ENCODE measurements around the gene CCDC90B.
A peak's percentile ranks its signal among the peaks of the same experiment; 100 is the strongest.

CCDC90B gene, protein sequence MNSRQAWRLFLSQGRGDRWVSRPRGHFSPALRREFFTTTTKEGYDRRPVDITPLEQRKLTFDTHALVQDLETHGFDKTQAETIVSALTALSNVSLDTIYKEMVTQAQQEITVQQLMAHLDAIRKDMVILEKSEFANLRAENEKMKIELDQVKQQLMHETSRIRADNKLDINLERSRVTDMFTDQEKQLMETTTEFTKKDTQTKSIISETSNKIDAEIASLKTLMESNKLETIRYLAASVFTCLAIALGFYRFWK

DNA sequence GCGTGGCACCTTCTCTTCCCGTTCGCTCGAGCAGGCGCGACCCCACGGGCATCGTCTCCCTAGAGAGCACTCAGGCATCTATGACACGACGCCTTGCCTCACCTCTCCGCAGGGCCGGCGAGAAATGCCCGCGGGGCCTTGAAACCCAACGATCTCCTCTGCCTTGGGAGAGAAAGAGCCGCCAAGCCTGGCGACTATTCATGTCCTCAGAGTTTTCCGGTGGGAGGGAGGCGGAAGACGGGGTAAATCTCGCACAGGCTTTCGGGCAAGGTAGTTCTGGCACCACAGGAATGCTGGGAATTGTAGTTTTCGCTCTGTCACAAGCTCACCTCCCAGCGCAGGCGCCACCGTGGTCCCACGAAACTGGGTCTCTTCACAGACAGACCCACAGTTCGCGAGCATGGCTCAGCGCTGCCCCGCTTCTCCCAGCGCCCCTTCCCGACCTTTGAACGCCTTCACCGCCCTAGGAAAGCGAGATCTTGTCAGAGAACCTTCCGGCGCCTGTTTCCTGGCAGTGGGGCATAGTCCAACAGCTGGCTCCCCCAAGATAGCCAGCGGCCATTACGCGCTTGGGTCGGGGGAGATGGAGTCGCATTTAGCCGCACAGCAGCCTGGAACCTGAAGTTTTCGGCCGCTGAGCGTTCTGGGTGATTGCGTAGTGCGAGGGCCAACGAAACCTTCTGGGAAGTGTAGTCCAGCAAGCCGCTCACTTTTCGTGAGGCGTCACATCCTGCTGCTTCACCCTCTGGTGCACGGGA is at the start of gene CCDC90B:
Gene CCDC90B (minus strand): TSS at position 597 of the 758 bp plus-strand sequence. CDS start 395 bp downstream, at position 202.
- Histone ChIP-seq H3K79me2 (ENCODE audit: control insufficient read depth, low read length) (peaks cover 45% of the 10 kb centered on the region), H3K4me3 (ENCODE audit: low read length) (peak within 1 kb of the TSS; percentile 100), H4K20me1 (ENCODE audit: control insufficient read depth, insufficient read depth, low read depth, low read length) (no peaks in the 10 kb centered on the region), H3K9me2 (replicated peaks; ENCODE audit: control insufficient read depth, low read length) (no peaks in the 10 kb centered on the region), H3K4me1 (ENCODE audit: control insufficient read depth, low read length) (peaks cover 55% of the 10 kb centered on the region), H3K9me3 (ENCODE audit: control insufficient read depth, insufficient read depth, low read length) (no peaks in the 10 kb centered on the region), H3K27me3 (ENCODE audit: control insufficient read depth, low read length) (no peaks in the 10 kb centered on the region), H3K27ac (ENCODE audit: low read depth, low read length) (peak within 1 kb of the TSS; percentile 82), H3K36me3 (ENCODE audit: control insufficient read depth, low read length) (peaks cover 18% of the 10 kb centered on the region), H3K4me2 (ENCODE audit: low read length) (peak within 1 kb of the TSS; percentile 94), H3F3A (ENCODE audit: control insufficient read depth, insufficient read depth) (peaks cover 16% of the 10 kb centered on the region)
- TF ChIP-seq, protein P1, sequence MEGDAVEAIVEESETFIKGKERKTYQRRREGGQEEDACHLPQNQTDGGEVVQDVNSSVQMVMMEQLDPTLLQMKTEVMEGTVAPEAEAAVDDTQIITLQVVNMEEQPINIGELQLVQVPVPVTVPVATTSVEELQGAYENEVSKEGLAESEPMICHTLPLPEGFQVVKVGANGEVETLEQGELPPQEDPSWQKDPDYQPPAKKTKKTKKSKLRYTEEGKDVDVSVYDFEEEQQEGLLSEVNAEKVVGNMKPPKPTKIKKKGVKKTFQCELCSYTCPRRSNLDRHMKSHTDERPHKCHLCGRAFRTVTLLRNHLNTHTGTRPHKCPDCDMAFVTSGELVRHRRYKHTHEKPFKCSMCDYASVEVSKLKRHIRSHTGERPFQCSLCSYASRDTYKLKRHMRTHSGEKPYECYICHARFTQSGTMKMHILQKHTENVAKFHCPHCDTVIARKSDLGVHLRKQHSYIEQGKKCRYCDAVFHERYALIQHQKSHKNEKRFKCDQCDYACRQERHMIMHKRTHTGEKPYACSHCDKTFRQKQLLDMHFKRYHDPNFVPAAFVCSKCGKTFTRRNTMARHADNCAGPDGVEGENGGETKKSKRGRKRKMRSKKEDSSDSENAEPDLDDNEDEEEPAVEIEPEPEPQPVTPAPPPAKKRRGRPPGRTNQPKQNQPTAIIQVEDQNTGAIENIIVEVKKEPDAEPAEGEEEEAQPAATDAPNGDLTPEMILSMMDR (IDR thresholded peaks at IDR 0.05; ENCODE audit: low read depth, low read length, poor library complexity, severe bottlenecking) = peak; percentile 55
- no peak for TF ChIP-seq EZH2phosphoT487 (IDR thresholded peaks at IDR 0.05; ENCODE audit: borderline replicate concordance, low read length)

GRCh38 chr11:83335446-83336070 is 49.4 kb upstream of the CCDC90B start:
- Histone ChIP-seq H4K20me1 (ENCODE audit: control insufficient read depth, insufficient read depth, low read depth, low read length) (no peaks in the 10 kb centered on the region), H3K27ac (ENCODE audit: low read depth, low read length) (no peak overlapping the region), H3K4me2 (ENCODE audit: low read length) (no peak overlapping the region), H3K36me3 (ENCODE audit: control insufficient read depth, low read length) (no peaks in the 10 kb centered on the region), H3K9me2 (replicated peaks; ENCODE audit: control insufficient read depth, low read length) (no peaks in the 10 kb centered on the region), H3K4me1 (ENCODE audit: control insufficient read depth, low read length) (no peaks in the 10 kb centered on the region), H3K79me2 (ENCODE audit: control insufficient read depth, low read length) (no peaks in the 10 kb centered on the region), H3K4me3 (ENCODE audit: low read length) (no peak overlapping the region), H3K9me3 (ENCODE audit: control insufficient read depth, insufficient read depth, low read length) (no peaks in the 10 kb centered on the region), H3F3A (ENCODE audit: control insufficient read depth, insufficient read depth) (no peaks in the 10 kb centered on the region), H3K27me3 (ENCODE audit: control insufficient read depth, low read length) (no peaks in the 10 kb centered on the region)
- no peak for TF ChIP-seq EZH2phosphoT487 (IDR thresholded peaks at IDR 0.05; ENCODE audit: borderline replicate concordance, low read length)
- TF ChIP-seq, protein P1 (IDR thresholded peaks at IDR 0.05; ENCODE audit: low read depth, low read length, poor library complexity, severe bottlenecking) = no peak

DNA sequence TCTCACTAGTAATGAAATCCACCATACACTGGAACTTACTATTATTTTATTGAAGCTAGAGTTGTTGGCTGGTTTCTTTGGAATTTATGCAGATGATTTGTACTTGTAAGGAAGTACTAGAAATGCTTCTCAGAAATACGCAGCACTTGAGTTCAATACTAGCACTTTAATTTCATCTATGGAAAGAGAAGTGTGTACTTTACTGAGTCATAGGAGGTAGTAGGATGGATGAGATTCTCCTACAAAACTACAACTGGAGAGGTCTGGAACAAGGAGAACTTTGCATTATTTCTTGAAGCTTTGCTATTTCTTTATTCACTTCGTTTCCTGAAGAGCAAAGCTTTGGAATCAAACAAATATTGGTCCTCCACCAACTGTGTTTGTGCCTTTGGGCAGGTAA is 44.1 kb upstream of the CCDC90B start:
- no peak overlapping the region for H3K4me3 ChIP-seq (ENCODE audit: low read length)

More for the DNA sequence above, 44.1 kb upstream of the CCDC90B start:
- Histone ChIP-seq H3F3A (ENCODE audit: control insufficient read depth, insufficient read depth) (no peaks in the 10 kb centered on the region), H3K4me2 (ENCODE audit: low read length) (no peak overlapping the region), H3K9me2 (replicated peaks; ENCODE audit: control insufficient read depth, low read length) (no peaks in the 10 kb centered on the region), H3K36me3 (ENCODE audit: control insufficient read depth, low read length) (no peaks in the 10 kb centered on the region), H3K4me1 (ENCODE audit: control insufficient read depth, low read length) (no peaks in the 10 kb centered on the region), H3K27me3 (ENCODE audit: control insufficient read depth, low read length) (no peaks in the 10 kb centered on the region), H3K9me3 (ENCODE audit: control insufficient read depth, insufficient read depth, low read length) (no peaks in the 10 kb centered on the region), H3K79me2 (ENCODE audit: control insufficient read depth, low read length) (no peaks in the 10 kb centered on the region), H3K27ac (ENCODE audit: low read depth, low read length) (no peak overlapping the region), H4K20me1 (ENCODE audit: control insufficient read depth, insufficient read depth, low read depth, low read length) (no peaks in the 10 kb centered on the region)
- TF ChIP-seq, protein P1 (IDR thresholded peaks at IDR 0.05; ENCODE audit: low read depth, low read length, poor library complexity, severe bottlenecking) = no peak
- no peak for TF ChIP-seq EZH2phosphoT487 (IDR thresholded peaks at IDR 0.05; ENCODE audit: borderline replicate concordance, low read length)
